ENCODE results near the gene ANKRD6.

GRCh38 chr6:89669002-89669401 is 236.1 kb downstream of the ANKRD6 start:
- TF ChIP-seq EZH2phosphoT487 (IDR thresholded peaks at IDR 0.05; ENCODE audit: borderline replicate concordance, low read depth, low read length), result no peak
- no peak for TF ChIP-seq CTCF (conservative IDR thresholded peaks at IDR 0.05; ENCODE audit: low read length)
